ENCODE results near the gene HIVEP2.

HIVEP2 gene

DNA sequence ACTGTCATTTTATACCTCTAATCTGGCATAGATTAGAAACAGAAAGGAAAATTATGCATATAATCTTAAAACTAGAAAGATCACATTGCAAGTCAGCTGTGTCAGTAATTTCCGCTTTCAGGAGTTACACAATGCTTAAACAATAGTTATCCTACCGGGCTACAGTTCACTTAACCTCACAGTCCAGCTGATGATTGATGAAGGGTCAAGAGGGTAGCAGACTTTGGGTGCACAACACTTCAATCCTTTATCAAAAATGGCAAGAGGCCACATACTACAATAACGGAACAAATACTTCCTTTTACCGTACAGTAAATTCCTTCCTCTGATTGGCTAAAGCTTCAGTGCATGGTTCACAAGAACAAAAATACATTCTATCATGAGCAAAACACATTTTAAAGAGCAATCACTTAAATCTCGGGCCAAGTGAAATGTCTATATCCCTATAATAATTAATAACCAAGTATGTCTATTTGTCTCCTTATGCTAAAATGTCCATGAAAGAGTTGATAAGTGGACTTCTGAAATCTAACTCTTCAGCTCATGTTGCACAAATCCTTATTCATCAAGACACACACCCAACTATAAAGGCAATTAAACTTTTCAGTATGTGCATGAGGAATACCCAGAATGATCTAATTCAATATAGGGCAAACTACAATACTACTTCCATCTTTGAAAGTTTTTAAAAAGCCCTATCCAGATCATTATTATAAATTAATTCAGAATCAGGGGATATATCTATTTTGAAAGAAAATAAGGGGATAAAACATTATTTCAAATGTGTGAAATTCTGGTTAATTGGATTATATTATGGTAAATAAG lies 76.8 kb downstream of the HIVEP2 start:
- H3K9me3 Mint-ChIP-seq: no peaks in the 10 kb centered on the region
- DNase-seq: no peak
- H3K36me3 Mint-ChIP-seq: peaks cover 28% of the 10 kb centered on the region
- H3K27ac Mint-ChIP-seq: no peak overlapping the region
- CTCF ChIA-PET: interaction anchor here (1.1 to 1.3 kb wide), 2 partner anchors 18 to 49 kb away, joined by 3 read pairs; no protein-coding TSS in a partner anchor
- peak overlapping the region; percentile 33 for H3K4me3 Mint-ChIP-seq
- H3K4me1 Mint-ChIP-seq: peaks cover 66% of the 10 kb centered on the region
- H3K27me3 Mint-ChIP-seq: no peaks in the 10 kb centered on the region

GRCh38 chr6:142867355-142867801 lies 77.6 kb downstream of the HIVEP2 start:
- Mint-ChIP-seq H3K27me3 (no peaks in the 10 kb centered on the region), H3K27ac (no peak overlapping the region), H3K9me3 (no peaks in the 10 kb centered on the region), H3K36me3 (peaks cover 25% of the 10 kb centered on the region), H3K4me1 (peaks cover 58% of the 10 kb centered on the region), H3K4me3 (no peak overlapping the region)
- no peak for DNase-seq
- CTCF ChIA-PET: interaction anchor here (1.2 to 1.3 kb wide), 2 partner anchors 40 to 48 kb away, joined by 3 read pairs; no protein-coding TSS in a partner anchor

DNA sequence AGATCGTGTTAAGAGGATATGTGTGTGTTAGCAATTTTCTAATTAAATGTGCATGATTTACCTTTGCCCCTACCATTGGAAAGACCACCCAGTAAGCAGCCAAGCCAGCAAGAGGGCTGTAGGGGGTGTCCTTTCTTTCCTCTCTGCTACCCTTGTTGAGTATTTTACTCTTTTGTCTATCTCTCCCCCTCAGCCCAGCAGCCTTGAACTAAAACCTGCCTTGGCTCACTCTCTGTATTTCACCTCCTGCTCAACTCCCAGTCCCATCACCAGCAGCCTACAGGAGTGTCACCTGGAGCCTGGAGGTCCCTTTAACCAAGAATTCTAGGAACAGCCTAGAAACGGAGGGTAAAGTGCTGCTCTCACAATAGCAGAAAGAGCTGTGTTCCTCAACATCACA lies 81.0 kb downstream of the HIVEP2 start:
- Mint-ChIP-seq H3K4me3 (no peak overlapping the region), H3K9me3 (no peaks in the 10 kb centered on the region), H3K27ac (no peak overlapping the region), H3K27me3 (no peaks in the 10 kb centered on the region), H3K4me1 (peaks cover 61% of the 10 kb centered on the region), H3K36me3 (peaks cover 14% of the 10 kb centered on the region)
- CTCF ChIA-PET: interaction anchor here (0.9 to 1.0 kb wide), 2 partner anchors 9 to 171 kb away, joined by 3 read pairs; no protein-coding TSS in a partner anchor
- no peak for DNase-seq

- H3K4me1 Mint-ChIP-seq: peaks cover 63% of the 10 kb centered on the region
- peaks cover 15% of the 10 kb centered on the region for H3K36me3 Mint-ChIP-seq
- no peaks in the 10 kb centered on the region for H3K27me3 Mint-ChIP-seq
- no peaks in the 10 kb centered on the region for H3K9me3 Mint-ChIP-seq
- CTCF ChIA-PET: no interaction called here
- no peak overlapping the region for H3K27ac Mint-ChIP-seq
- DNase-seq: no peak
- no peak overlapping the region for H3K4me3 Mint-ChIP-seq
Measured at GRCh38 chr6:142861711-142862110, 83.3 kb downstream of the HIVEP2 start.

DNA sequence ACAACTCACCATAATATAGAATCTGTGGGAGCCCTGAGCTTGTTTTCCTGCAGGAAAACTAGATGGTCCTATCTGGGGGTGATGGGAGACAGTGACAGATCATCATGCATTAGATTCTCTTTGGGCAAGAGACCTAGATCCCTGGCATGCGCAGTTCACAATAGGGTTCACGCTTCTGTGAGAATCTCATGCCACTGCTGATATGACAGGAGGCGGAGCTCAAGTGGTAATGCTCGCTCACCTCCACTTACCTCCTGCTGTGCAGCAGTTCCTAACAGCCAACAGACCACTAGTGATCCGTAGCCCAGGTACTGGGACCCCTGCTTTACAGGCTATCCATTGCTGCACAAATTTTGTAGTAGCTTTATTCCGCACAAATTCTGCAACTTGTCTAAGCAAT lies 84.5 kb downstream of the HIVEP2 start:
- H3K4me1 Mint-ChIP-seq: peaks cover 71% of the 10 kb centered on the region
- no peaks in the 10 kb centered on the region for H3K9me3 Mint-ChIP-seq
- CTCF ChIA-PET: interaction anchor here (1.0 kb wide), 1 partner anchor 25 kb away, joined by 3 read pairs; no protein-coding TSS in a partner anchor
- no peaks in the 10 kb centered on the region for H3K27me3 Mint-ChIP-seq
- no peak for DNase-seq
- H3K27ac Mint-ChIP-seq: peak overlapping the region; percentile 64
- H3K36me3 Mint-ChIP-seq: peaks cover 11% of the 10 kb centered on the region
- no peak overlapping the region for H3K4me3 Mint-ChIP-seq

- peaks cover 25% of the 10 kb centered on the region for H3K36me3 Mint-ChIP-seq
- peak overlapping the region; percentile 98 for H3K27ac Mint-ChIP-seq
- no peaks in the 10 kb centered on the region for H3K9me3 Mint-ChIP-seq
- peak; percentile 63 for DNase-seq
- H3K4me1 Mint-ChIP-seq: peaks cover 84% of the 10 kb centered on the region
- H3K27me3 Mint-ChIP-seq: no peaks in the 10 kb centered on the region
- CTCF ChIA-PET: no interaction called here
- peak overlapping the region; percentile 71 for H3K4me3 Mint-ChIP-seq
Measured at GRCh38 chr6:142857796-142858555, 87.0 kb downstream of the HIVEP2 start.

DNA sequence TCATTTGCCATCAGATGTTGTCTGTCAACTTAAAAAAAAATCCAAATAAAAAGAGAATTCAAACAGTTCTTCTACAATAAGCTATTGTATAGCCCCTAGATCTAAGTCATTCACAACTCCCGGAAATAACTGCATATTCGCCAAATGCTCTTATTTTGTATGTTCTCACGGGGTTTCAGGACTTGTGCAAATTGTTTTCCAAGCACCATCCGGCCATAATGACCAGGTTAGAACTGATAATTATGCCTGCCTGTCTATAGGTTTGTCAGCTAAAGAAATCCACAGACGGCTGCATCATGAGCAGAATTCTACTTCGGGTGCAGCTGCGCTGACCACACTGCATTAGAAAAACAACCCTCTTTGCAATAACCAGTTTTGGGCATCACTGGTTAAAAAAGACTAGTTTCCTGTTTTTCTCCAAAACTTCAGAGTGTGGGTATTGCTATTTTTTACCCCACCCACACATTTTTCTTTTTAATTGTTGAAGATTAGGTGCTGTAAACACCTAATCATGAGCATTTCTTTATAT lies 87.7 kb downstream of the HIVEP2 start:
- Mint-ChIP-seq H3K4me3 (peak overlapping the region; percentile 71), H3K4me1 (peaks cover 91% of the 10 kb centered on the region), H3K9me3 (no peaks in the 10 kb centered on the region), H3K27ac (peak overlapping the region; percentile 98), H3K27me3 (no peaks in the 10 kb centered on the region), H3K36me3 (peaks cover 30% of the 10 kb centered on the region)
- CTCF ChIA-PET: interaction anchor here (0.6 to 1.8 kb wide), 2 partner anchors 48 to 88 kb away, joined by 3 to 5 read pairs; no protein-coding TSS in a partner anchor
- peak; percentile 60 for DNase-seq

DNA sequence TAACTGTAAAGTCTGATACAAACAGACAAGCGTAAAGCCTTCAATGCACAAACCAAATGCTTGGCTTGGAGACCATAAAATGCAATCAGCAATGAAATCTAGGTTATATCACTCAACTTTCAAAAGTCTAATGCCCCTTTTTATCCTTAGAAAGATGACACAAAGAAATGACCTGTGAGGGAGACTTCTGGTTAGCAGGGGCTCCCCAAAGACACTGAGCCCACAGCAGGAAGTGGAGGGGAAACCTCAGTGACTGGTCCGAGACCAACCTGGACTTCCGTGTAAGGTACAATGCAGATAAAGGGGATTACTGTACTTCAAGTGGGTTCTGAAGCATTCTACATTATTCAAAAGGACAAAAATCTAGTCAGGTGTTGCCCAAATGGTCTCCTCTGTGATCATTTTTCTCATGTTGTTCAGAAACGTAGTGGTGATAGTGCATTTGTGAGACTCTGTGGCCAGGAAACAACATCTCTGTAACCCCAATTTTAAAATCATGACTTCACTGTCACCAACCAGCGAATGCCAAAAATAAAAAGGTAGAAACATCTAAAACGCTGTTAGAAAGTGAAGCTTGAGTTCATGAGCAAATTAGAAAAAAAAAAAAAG lies 88.2 kb downstream of the HIVEP2 start:
- DNase-seq: peak; percentile 63
- Mint-ChIP-seq H3K4me1 (peaks cover 94% of the 10 kb centered on the region), H3K27me3 (no peaks in the 10 kb centered on the region), H3K4me3 (peak overlapping the region; percentile 71), H3K27ac (peak overlapping the region; percentile 98), H3K9me3 (no peaks in the 10 kb centered on the region), H3K36me3 (peaks cover 31% of the 10 kb centered on the region)
- CTCF ChIA-PET: interaction anchor here (0.6 to 1.8 kb wide), 4 partner anchors 36 to 89 kb away, joined by 3 to 5 read pairs (median 3); no protein-coding TSS in a partner anchor

GRCh38 chr6:142855893-142856623 lies 88.9 kb downstream of the HIVEP2 start:
- CTCF ChIA-PET: interaction anchor here (0.8 to 2.3 kb wide), 6 partner anchors 8 to 87 kb away, joined by 3 to 5 read pairs (median 3); no protein-coding TSS in a partner anchor
- H3K4me3 Mint-ChIP-seq: peak overlapping the region; percentile 67
- H3K36me3 Mint-ChIP-seq: peaks cover 31% of the 10 kb centered on the region
- no peak for DNase-seq
- no peaks in the 10 kb centered on the region for H3K9me3 Mint-ChIP-seq
- peak overlapping the region; percentile 98 for H3K27ac Mint-ChIP-seq
- no peaks in the 10 kb centered on the region for H3K27me3 Mint-ChIP-seq
- H3K4me1 Mint-ChIP-seq: peaks cover 94% of the 10 kb centered on the region

DNA sequence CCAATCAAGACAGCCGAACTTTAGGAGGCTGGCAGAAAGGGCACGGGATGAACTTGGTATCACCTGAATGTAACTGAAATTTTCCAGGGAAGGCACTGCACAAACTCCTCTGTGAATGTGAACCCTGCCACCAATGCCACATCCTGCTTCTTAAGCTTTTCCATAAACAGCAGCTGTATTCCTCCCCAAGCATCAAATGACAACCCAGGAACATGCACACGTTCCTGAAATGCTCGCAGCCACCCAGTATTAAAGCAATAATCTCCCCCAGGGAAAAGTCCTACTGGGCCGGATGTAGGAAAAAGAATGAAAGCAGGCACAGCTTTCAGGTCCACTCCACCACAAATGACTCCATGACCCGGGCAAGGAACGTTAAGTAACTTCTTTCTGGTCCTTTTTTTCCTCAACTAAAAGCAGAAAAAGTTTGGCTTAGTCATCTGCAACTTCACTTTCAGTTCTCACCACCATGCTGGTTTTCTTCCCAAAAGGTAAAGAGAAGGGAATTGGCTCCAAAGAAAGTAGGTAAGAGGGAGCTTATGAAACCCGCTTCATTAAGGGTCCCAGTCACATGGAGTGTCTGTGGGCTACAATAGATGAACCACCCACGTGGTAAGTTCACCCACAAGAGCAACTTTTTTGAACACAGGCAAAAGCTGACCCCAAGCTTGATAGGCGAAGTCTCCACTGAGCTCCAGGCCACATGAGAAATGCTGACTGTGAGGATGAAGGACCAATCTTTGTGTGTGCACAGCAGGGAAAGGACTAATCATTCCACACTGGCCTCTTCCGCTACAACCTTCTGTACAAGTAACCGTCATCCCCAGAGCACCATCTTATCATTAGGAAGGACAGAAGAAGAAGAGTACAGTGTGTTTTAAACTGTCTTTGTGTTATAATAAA lies 90.1 kb downstream of the HIVEP2 start:
- peaks cover 25% of the 10 kb centered on the region for H3K36me3 Mint-ChIP-seq
- no peaks in the 10 kb centered on the region for H3K9me3 Mint-ChIP-seq
- DNase-seq: no peak
- H3K27me3 Mint-ChIP-seq: no peaks in the 10 kb centered on the region
- peaks cover 95% of the 10 kb centered on the region for H3K4me1 Mint-ChIP-seq
- CTCF ChIA-PET: interaction anchor here (1.0 to 2.3 kb wide), 4 partner anchors 9 to 118 kb away, joined by 3 to 5 read pairs (median 3); no protein-coding TSS in a partner anchor
- H3K27ac Mint-ChIP-seq: peak overlapping the region; percentile 98
- peak overlapping the region; percentile 67 for H3K4me3 Mint-ChIP-seq

- Mint-ChIP-seq H3K27me3 (no peaks in the 10 kb centered on the region), H3K4me3 (no peak overlapping the region), H3K27ac (peak overlapping the region; percentile 98), H3K36me3 (peaks cover 20% of the 10 kb centered on the region), H3K4me1 (peaks cover 95% of the 10 kb centered on the region), H3K9me3 (no peaks in the 10 kb centered on the region)
- CTCF ChIA-PET: interaction anchor here (0.7 to 1.1 kb wide), 4 partner anchors 22 to 119 kb away, joined by 3 to 4 read pairs (median 3); no protein-coding TSS in a partner anchor
- DNase-seq: no peak
Measured at GRCh38 chr6:142853244-142854180, 91.5 kb downstream of the HIVEP2 start.
